Stimulated activated CD8-positive, alpha-beta memory T cell treated with anti-CD3 and anti-CD28 coated beads, Interleukin-4, amount 100 ng/mL, for 48 hours (primary cell): Measurements from ENCODE around the gene CMSS1.

Experiments used
- DNase-seq: peaks from one replicate; pipeline ENCODE4 v3.0.0-alpha.2; 2020

CMSS1 gene

DNA sequence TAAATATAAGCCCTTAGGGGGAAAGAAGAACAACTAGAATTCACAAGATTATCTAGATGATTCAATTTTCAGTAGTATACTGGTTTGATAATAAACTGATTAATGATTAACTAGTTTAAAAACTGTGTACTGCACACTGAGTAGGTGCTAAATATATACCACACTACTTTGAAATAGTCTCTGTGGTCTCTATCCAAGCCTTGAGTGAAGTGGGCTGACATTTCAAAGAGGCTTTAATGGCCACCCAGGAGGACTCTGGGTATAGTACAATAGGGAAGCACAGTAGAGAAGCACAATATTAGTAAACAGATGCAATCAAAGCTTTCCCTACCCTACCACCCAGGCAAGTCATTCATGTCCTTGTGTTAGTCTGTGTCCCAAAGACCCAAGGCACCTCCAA is 249.9 kb downstream of the CMSS1 start:
- DNase-seq = no peak

DNA sequence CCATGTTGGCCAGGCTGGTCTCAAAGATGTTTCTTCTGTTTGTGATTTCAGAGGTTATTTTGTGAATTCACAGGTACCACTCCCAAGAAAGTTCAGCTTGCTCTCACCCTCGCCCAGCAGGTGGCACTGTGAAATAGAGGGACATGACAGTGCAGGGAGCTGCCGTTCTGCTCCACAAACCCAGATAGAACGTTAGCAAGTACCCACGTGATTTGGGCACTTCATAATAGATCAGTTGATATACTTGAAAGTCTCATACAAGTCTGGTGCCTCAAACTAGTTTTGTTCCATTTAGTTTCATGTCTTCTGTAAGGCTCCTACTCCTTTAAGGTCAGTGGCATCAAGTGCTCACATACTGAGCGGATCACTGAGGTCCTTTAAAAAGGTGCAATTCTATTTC is 251.2 kb downstream of the CMSS1 start:
- DNase-seq = peak; percentile 87

DNA sequence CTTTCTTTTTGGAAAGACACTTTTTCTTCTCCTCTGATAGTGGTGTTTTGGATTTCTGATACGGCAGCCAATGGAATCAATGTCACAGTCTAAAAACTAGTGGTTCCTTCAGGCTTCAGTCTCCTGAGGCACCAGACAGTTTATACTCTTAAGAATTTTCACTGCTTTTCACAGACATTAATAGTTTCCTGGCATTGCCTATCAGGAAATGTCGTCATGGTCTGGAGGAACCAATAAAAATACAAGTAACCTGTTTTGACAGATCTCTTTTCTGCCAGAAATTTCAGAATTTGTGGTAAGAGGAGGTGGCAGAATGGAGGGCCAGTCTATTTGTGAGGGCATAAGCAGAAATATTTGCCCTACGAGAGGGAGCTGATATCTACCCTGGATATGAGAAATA is 251.8 kb downstream of the CMSS1 start:
- DNase-seq = no peak

DNA sequence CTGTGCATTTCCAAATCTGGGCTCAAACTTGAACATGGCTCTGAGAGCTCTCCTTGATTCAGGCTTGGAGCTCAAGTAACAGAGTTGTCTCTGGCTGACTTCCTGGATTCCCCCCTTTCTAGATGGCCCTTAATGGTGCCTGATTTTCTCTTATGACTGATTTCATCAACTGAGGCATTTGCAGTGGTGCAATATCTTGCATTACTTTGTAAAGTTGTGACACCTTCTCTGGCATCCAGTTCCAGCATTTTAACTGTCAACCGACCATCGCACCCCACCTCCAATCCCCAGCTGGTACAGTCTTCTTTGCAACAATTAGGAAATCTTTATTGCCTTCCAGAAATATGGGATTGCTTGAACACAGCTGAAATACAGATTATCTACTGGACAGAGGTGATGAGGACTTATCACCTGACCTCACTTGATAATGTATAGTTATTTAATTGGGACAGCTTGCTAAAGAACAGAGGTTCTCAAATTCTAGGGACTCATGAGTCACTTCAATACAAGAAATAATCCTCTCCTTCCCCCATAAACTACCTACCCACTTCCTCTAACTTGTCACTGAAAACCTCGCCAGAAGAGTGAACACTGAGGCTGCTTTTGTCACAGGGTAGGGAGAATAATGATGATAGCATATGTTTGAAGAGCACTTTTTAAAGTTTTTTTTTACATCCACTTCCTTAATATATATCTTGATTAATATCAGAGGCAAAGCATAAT is 254.8 kb downstream of the CMSS1 start:
- DNase-seq = no peak

DNA sequence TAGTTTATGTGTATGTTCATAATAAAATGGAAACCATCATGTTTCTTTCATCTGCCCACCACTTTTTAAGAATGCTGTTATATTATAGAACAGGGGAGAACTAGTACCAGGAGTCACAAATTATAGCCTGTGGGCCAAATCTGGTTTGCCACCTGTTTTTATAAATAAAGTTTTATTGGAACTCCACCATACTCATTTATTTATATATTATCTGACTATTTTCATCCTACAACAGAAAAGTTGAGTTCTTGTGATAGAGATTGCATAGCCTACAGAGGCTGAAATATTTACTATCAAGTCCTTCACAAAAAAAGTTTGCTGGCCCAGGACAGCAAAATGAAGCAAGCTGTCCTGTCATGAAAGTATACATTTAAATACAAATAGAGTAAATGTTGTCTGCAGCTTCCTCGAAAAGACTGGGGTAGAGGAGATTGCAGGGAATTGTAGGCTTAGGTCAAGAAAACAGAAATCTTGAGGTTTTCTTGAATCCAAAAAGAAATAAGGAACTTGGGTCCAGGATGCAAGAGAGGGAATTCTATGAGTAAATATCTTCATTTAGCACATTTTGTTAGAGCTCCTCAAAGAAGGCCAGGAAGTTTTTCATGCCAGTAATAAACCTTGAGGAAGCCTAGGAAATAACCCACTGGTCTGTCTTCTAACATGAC is 255.5 kb downstream of the CMSS1 start:
- DNase-seq = no peak

DNA sequence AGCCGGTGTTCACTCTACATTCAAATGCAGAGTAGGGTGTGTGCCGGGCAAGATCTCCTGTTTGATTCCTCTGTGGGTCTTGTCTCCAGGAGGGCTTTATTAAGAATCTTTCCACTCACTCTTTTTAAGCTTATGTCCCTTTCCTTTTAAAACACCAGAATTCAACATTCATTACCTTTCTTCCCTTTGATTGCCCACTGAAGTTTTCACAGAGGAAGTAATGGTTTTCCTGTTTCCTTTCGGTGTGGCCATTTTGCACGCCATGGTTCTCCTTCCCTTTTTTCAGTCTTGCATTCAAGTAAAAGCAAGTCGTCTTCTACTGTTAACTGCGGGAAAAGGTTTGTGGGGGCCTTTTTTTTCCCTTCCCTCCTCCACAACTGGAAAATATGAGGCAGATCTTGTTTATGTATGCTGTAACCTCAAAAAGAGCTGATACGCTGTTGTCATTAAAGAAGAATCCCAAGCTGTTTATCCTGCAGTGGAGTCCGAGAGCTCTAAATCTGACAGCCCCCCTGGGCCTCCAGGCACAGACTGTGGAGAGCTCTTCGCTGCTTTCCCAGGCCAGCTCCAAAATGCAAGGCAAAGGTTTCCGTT is 256.1 kb downstream of the CMSS1 start:
- DNase-seq = no peak

DNA sequence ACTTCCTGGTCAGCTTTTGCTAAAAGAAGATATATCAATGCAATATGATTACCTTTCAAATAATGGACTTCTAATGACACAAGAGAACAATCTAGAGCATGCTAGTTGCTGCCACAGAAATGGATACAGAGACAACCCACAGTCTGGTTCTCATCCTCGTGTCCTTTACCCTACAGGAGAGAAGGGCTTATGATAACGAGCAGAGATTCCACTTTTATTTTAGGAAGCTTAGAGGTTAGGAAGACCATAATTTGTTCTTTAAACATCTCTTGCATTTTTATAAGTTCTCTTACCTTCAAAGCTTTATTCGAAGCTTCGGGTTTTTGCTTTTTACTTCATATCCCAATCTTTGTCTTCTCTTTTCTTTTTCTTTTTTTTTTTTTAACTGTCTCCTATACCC is 257.5 kb downstream of the CMSS1 start:
- DNase-seq = no peak

DNA sequence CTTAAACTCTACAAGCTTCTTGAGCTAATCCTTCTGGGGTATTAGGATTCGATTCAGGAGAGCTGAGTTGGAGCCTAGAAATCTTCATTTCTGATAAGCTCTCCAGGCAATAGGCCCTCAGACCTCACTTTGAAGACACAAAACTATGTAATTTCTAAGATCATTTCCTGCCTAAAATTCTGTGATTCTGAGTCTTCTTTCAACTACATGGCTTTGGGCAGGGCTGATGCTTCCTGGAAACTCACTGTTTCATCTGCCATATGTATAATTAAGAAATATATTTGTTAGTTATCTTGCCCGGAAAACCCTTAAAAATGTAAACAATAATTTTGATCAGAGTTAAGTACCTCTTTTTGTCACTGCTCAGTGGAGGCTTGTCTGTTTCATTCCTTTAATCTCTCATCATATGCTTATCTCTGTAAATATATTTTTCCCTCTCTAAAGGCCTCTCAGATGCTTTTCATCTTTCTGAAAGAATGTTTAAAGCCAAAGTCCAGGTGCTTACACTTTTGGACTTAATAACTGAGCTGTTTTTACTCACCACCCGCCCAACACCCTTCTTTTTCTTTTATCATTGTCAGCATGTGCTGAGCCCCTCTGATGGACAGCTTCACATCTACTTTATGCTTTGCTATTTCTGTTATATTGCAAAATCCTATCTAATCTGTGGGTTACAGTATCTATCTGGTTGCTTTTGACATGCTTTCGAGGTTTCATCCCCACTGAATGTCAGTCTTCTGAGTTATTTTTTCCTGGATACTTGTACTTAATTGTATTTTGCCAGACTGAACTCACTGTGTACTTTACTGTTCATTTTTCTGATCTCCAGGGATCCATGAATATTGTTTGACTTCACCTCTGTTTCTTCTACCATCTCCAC is 258.4 kb downstream of the CMSS1 start:
- no peak for DNase-seq

DNA sequence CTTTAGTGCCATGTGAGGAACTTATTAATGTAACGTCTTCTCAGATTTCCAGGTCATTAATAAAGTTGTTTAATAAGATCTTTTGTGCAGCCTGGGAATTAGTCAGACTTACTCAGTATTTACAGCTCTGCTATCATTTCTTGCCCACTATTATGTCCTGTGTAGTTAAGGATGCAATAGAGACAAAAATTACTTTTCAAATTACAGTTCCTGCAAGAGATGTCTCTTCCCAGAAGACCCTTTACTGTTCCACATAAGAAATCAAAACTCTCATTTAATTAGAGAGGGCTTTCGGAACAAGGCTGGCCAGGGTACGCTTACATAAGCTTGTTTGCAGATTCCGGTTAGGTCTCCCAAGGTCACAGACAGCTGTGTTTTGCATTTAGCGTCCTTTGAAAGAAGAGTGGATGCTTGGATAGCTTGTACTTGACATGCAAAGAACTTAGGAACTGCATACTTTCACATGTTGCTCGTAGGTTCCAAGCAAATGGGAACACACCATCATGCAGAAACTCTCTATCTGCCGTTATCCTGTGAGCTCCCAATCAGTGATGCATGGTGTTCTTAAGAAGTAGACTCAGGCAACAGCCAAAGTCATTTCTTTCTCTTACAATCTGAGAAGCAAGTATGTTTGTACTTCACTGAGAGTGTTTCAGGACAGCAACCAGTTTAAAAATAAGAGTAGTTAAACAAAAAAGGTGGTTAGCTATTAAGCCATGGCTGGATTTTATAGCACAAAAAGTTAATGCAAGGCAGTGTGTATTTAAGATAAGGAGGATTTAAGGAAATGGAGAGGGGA is 259.3 kb downstream of the CMSS1 start:
- DNase-seq = no peak

DNA sequence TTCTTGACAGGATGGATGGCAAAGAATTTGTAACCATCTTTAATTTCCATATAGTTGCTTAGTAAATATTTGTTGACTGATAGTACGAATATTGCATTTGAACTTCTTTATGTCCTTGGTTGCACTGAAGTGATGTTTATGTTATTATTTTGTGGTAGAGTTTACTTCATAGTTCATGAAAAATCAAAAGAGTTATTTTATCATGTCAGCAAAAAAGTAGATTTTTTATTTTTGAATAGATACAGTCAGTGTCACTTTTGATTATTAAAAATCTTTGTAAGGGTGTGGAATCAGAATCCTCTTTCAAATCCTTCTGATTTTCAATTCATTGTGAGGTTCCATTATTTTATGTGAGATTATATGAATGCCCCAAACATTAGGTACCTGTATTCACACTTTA is 261.7 kb downstream of the CMSS1 start:
- no peak for DNase-seq

DNA sequence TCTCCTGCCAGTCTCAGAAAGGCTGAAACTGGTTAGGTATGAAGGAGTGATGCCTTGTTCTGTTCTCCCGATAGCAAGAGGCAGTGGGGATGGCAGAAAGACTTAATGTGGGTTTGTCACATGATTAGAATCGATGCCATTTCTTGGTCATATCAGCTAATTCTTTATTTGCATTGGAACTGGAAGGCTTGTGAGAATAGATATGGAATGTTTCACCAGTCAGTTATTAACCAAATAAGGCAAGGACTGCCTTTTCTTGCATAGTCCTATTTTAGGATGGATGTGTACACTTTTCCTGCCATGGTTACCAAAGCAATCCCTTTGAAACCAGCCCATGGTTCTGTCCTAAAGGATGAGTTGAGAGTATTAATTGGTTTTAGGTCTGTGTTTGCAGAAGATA is 262.9 kb downstream of the CMSS1 start:
- DNase-seq = no peak

DNA sequence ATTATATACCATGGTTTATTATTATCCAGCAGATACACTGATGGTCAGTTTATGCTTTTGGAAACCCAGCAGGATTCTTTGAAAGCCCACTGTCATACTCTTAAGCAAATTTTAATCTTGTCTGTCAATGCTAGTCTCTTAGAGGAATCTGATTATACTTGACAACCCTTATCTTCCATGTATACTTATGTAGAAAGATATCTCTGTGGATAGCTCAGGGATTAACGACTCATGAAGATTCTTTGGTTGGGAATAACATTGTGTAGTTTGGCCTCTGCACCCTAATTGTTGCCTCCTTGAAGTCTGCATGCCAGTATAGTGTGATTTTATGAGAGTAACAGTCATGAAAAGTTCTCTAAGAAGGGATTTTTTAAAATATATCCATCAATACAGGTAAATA is 263.6 kb downstream of the CMSS1 start:
- DNase-seq = no peak

DNA sequence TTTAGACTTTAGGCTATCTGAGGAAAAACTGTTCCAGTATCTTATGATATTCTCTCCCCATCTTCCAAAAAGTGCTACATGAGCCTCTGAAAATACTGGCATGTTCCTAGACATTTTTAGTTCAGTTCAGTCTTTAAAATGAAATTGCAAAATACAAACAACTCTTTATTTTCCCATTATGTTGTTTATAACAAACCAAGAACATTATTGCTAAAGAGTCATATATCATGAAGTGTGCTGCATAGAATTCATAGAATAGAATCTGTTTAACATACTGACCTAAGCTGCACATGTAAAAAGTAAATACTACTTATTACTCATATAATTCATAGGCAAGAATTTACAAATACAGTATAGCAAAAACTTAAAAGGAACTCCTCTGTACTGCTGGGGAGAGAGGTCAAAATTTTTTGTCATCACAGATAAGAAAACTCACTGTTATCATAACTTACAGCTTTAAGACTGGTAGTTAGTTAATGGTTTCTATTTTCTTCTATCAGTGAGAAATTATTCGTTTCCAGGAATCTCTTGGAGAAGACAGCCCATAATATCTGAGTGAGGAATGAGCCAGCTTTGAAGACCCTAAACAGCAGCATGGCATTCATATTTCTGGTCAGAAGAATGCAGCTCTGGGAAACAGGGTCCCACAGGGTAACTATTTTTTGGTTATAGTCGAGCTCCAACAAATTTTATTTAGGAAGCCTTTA is 264.5 kb downstream of the CMSS1 start:
- no peak for DNase-seq

DNA sequence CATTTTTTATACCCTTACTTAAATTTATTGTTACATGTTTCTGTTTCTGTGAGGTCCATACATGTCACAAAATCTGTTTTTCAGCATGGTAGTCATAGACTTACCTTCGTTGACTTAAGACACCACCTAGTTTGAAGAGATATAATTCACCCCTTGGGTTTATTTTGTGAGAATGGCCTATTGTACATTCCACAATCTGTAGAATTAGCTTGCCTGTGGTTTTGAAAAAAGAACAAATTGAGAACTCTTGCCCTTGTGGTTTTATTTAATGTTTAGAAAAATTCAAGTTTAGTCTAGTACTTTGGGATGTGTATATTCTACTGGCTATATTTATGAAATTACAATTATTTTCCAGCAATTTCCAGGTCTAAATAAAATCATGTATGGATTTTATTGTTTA is 265.1 kb downstream of the CMSS1 start:
- DNase-seq = no peak

DNA sequence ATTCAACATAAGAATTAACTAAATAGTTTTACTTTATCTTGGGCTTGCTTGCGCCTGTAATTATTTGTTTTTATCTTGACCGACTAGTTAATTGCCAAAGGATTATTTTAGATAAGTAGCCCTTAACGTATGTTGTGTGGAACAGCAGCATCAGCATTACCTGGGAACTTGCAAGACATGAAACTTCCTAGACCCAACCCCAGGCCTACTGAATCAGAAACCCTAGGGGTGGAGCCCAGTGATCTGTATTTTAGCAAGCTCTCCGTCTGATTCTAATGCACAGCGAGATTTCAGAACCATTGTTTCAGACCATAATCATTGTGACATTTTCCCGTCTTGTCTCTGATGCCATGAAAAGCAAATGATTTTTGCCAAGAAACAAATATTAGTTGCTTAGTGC is 265.5 kb downstream of the CMSS1 start:
- no peak for DNase-seq

DNA sequence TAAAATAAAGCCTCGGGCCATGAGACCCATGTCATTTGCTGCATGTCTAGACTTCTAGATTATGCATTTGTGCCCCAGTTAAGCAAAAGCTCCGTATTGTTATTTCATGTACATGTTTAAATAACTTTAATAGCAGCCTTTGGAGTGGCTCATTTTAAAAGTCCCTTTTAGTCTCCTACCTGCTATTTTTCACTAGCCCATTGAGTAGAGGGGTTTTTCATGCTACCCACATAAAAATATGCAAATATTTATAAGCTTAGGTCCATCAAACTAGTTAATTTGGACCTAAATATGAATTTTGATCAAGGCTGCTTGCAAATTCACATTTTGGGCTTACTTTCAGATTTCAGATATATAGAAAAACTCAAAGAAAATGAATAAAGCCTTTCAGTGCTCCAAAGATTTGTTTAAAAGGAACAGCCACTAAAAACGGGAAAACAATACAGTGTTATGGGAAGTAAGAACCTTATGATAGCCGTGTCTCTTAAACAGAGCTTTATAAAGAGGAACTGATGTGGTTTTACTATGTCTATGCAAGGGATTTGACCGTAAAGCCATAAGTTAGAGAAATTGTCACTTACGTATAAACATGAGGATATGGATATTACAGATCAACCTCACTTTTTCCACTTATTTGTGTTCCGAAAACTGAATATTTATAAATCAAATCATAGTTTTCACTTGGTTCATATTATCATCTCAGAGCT is 266.6 kb downstream of the CMSS1 start:
- DNase-seq = no peak

DNA sequence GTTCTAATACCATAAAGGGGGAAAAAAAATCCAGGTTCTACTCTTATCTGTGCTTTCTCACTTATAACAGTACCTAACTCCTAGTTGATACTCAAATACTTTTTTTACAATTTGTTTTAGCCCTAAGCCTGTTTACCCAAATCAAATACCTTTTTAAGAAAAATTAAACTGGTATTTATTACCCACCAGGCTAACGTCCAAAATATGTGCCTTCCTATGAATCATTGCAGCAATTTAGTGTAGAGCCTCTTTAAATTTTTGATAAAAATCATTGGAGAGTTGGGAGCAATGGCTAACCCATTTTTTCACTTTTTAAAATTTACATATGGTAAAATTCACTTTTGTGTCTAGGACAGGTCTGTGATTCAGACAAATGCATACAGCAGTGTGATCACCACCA is 268.7 kb downstream of the CMSS1 start:
- DNase-seq = no peak

DNA sequence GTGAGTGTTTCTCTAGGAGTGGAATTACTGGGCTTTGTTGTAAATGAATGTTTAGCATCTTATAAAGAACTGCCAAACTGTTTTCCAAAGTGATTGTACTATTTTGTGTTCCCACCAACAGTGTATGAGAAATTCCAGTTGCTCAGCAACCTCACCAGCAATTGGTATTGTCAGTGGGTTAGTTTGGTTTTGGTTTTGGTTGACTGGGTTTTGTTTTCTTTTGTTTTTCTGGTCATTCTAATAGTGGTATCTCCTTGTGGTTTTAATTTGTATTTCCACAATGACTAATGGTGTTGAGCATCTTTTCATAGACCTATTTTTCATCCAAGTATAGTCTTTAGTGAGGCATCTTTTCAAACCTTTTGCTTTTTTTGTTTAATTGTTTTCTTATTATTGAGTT is 269.5 kb downstream of the CMSS1 start:
- no peak for DNase-seq

DNA sequence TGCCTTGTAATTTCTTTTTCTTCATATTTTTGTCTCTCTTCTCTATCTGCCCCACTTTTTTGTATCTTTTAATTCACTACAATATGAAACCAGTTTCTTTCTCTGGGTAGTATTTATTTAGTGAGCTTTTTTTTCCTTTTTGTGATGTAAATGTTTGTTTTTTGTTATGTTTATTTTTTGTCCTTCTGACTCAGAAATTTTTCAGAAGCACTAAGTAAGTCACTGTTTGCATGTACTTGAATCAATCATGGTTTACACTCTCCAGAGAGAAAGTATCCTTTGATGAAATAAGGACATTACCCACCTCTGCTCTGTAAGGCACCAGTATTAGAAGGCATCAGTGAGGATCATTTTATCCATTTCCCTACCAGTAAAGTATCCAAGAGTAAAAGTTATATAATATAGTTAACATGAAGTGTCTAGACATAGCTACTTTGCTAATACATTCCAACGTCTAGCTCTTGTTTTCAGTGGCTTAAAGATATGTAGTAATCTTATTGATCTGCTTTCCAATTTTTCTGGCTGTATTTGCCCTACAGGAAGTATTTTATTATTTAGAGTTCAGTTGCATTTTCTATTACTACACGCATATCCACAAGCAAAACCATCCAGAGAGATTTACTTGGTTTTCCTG is 271.2 kb downstream of the CMSS1 start:
- no peak for DNase-seq

DNA sequence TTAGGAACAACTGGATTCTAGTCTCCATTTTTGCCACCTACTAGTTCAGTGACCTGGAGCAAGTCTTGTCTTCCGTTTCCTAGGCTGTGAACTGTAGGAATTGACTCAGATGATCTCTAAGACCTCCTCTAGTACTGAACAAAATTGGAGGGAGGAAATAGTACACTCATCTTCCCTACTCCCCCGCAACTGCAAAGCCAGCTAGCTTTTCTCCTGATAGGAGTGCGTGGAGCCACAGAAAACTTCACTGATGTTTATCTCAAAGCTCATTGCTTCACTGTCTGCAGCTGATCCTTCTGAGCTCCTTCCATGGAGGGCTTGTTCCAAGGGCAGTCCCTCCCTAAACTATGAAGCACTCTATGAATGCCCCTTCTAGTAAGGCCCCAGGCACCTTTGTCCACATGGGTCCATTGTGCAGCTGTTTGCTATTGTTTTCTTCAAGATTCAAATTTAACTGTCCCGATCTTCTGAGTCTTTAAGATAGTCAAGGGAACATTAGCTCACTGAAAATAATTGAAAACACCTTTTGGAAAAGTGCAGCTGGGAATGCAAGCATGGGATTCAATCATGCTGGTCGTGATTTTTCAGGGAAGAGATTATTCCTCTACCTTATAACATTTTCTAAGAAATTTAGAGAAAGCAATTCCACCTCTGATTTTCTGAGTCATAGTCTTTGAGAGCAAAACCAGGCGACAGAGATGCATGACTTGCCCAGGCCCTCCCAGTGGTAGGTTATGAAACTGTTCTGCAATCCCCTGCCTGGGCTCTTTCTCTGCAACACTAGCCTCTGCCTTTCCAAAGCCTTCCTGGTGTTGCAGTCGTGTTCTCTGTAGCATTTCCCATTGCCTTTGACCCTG is 272.4 kb downstream of the CMSS1 start:
- peak; percentile 41 for DNase-seq
